ENCODE data around the gene CAMK2G.

The CAMK2G gene

DNA sequence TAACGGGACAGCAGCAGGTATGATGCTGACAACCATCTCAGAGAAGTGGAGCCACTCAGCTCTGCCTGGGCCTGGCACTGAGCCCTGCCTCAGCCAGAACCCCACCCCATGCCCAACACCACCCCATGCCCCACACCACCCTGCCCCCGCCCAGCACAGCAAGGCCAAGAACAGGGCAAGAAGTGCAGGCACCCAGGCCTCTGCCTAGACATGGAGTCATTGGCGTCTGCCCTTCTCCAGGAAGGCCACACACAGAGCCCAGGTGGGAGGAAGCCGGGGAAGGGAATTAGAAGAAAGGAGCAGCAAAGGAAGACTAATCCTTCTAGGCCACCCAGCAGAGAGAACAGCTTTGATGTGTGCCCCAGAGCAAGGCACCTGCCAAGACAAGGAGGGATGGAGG lies 18.9 kb downstream of the CAMK2G start:
- Mint-ChIP-seq H3K27ac (peak overlapping the region; percentile 8), H3K4me3 (no peak overlapping the region), H3K9me3 (no peaks in the 10 kb centered on the region), H3K4me1 (ENCODE audit: low read depth) (peaks cover 56% of the 10 kb centered on the region), H3K27me3 (no peaks in the 10 kb centered on the region), H3K36me3 (ENCODE audit: low read depth) (peaks cover 82% of the 10 kb centered on the region)
- no peak for DNase-seq

DNA sequence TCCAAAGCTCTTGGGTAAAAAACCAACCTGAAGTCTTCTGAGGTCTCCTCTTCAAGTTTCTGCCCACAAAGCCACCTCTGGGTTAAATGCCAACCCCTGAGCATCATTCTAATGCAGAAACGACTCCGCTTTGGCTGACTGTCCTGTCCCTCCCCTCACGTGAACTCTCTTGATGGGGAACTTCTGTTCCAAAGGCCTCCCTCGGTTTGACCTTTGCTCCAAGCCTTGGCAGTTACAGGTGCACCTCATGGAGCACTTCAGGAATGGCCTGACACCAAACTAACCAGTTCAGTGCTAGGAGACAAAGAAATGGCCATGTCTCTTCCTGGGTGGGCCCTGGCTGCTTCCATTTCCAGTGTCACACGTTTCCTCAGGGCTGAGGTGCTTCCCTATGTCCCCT lies 20.0 kb downstream of the CAMK2G start:
- H3K4me1 Mint-ChIP-seq (ENCODE audit: low read depth), result peaks cover 49% of the 10 kb centered on the region
- no peak overlapping the region for H3K27ac Mint-ChIP-seq

DNA sequence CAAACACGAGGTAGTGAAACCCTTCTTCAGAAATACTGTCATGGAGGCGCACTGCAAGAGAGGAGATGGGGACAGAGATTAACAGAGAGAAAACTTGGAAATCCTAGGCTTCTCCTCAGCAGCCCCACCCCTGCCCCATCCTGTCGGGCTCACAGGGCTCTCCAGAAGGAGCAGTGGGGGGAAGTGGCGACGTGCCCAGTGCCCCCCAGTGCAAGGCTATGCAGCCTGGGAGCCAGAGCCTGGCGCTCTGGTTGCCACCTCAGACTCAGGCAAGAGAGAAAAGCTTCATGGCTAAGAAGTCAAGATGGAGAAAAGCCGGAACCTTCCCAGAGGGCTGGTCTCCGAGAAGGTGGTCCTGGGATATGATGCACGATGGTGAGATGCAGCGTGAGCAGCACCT lies 21.2 kb downstream of the CAMK2G start:
- H3K27me3 Mint-ChIP-seq, result no peaks in the 10 kb centered on the region

More for the DNA sequence above, 20.0 kb downstream of the CAMK2G start:
- Mint-ChIP-seq H3K9me3 (no peaks in the 10 kb centered on the region), H3K36me3 (ENCODE audit: low read depth) (peaks cover 78% of the 10 kb centered on the region), H3K4me3 (no peak overlapping the region), H3K27me3 (no peaks in the 10 kb centered on the region)
- DNase-seq, result no peak

DNA sequence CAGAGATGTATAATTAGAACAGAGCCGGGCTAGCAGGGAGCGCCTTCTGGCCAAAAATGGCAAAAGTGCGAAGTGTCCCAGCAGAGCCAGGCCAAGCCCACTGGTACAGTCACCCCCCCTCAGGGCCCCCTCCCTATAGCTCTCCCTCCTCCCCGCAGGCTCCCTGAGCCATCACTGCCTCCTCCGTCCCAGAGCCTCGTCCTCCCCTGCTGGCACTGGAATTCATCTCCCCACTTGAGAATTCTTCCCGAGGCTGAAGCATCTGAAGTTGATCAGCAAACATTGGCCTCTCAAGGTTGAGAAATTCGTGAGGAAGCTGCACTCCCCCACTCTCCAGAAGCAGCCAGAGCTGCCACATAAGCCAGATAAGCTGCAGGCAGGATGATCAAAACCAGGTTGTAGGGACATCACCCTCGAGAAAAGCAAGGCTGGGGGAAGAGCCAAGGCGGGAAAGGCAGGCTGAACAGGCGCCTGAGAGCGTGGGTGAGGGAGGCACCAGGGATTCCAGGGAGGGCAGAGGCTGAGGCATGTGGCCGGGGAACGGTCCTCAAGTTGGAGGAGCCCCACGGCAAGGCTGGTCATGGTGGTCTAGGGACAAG lies 23.4 kb downstream of the CAMK2G start:
- no peaks in the 10 kb centered on the region for H3K27me3 Mint-ChIP-seq
- peaks cover 21% of the 10 kb centered on the region for H3K4me1 Mint-ChIP-seq (ENCODE audit: low read depth)
- H3K4me3 Mint-ChIP-seq, result no peak overlapping the region
- H3K27ac Mint-ChIP-seq, result no peak overlapping the region
- no peaks in the 10 kb centered on the region for H3K9me3 Mint-ChIP-seq
- DNase-seq, result no peak
- peaks cover 83% of the 10 kb centered on the region for H3K36me3 Mint-ChIP-seq (ENCODE audit: low read depth)

More for the DNA sequence above, 21.2 kb downstream of the CAMK2G start:
- H3K4me1 Mint-ChIP-seq (ENCODE audit: low read depth), result peaks cover 43% of the 10 kb centered on the region
- H3K4me3 Mint-ChIP-seq, result no peak overlapping the region
- H3K27ac Mint-ChIP-seq, result no peak overlapping the region
- DNase-seq, result no peak
- no peaks in the 10 kb centered on the region for H3K9me3 Mint-ChIP-seq
- H3K36me3 Mint-ChIP-seq (ENCODE audit: low read depth), result peaks cover 80% of the 10 kb centered on the region

DNA sequence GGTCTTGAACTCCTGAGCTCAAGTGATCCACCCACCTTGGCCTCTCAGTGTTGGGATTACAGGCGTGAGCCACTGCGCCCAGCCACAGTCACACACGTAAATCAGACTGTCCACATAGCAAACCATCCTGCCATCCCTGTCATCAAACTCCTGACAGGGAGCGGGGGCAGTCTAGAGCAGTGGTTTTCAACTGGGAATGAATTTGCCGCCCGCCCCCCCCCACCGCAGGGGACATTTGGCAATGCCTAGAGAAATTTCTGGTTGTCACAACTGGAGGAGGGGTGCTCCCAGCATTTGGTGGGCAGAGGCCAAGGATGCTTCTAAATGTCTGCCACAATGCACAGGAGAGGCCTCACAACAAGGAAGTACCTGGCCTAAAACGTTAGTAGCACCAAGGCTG lies 24.1 kb downstream of the CAMK2G start:
- no peak for DNase-seq
- H3K9me3 Mint-ChIP-seq, result no peaks in the 10 kb centered on the region
- no peaks in the 10 kb centered on the region for H3K27me3 Mint-ChIP-seq
- peaks cover 17% of the 10 kb centered on the region for H3K4me1 Mint-ChIP-seq (ENCODE audit: low read depth)
- no peak overlapping the region for H3K27ac Mint-ChIP-seq
- H3K36me3 Mint-ChIP-seq (ENCODE audit: low read depth), result peaks cover 84% of the 10 kb centered on the region
- H3K4me3 Mint-ChIP-seq, result no peak overlapping the region

DNA sequence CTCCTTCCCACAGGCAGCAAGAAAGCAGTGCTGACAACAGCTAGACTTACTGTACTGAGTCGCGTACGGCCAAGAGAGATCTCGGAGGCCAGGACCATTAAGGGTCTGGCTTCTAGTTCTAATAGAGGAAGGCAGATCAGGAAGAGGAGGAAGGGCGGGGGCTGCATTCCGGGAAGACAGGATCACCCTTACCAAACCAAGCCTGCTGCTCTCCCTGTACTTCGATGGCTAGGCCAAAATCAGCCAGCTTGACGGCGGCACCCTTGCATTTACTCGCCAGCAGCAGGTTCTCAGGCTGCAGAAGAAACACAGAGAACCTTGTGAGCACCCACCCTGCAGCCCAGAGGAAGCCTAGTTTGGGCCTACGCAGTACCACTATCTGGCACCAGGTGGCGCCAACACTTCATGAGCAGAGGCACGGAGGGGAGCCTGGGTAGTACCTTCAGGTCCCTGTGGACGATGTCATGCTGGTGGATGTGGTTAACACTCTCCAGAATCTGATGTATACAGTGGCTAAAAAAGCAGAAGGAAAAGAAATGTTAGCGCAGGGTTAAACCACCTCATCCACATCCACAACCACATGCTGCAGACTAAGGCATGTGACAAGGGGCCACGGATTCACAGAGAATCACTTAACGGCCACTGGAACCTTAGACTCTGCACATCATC lies 25.4 kb downstream of the CAMK2G start:
- H3K4me3 Mint-ChIP-seq, result peak overlapping the region; percentile 2
- no peaks in the 10 kb centered on the region for H3K9me3 Mint-ChIP-seq
- peak; percentile 97 for DNase-seq
- peaks cover 9% of the 10 kb centered on the region for H3K4me1 Mint-ChIP-seq (ENCODE audit: low read depth)
- peak overlapping the region; percentile 69 for H3K27ac Mint-ChIP-seq
- H3K27me3 Mint-ChIP-seq, result no peaks in the 10 kb centered on the region
- peaks cover 85% of the 10 kb centered on the region for H3K36me3 Mint-ChIP-seq (ENCODE audit: low read depth)

DNA sequence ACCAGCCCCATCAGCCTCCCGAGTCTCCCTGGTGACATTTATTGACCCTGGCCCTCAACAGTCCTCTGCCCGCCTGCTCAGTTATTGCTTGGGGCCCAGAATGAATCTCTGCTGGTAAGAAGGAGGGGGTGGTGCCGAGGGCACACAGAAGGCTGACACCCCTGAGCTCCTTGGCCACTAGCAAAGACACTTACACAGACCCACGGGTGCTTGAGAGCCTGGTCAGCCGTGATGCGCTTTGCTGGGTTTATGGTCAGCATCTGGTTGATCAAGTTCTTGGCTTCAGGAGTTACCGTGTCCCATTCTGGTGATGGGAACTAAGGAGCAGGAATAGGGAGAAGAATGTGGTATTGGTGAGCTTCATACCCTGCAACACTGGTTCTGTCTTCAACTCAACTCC lies 27.3 kb downstream of the CAMK2G start:
- Mint-ChIP-seq H3K27ac (no peak overlapping the region), H3K36me3 (ENCODE audit: low read depth) (peaks cover 87% of the 10 kb centered on the region), H3K27me3 (no peaks in the 10 kb centered on the region), H3K4me1 (ENCODE audit: low read depth) (peaks cover 9% of the 10 kb centered on the region), H3K4me3 (no peak overlapping the region), H3K9me3 (no peaks in the 10 kb centered on the region)
- no peak for DNase-seq

DNA sequence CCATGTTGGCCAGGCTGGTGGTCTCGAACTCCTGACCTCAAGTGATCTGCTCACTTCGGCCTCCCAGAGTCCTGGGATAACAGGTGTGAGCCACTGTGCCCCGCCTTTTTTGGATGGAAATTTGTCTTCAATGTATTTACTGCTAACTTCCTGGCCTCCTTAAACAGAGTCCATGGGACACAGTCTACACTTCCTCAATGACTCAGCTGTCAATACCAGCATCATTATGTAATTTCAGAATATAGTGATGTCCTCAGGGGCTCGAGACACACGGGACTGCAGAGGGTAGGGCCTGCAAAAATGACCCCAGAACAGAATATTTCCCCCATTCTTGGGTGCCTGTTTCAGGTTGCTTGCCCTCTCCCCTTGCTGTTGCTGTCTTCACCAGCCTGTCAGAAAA lies 31.1 kb downstream of the CAMK2G start:
- Mint-ChIP-seq H3K4me3 (no peak overlapping the region), H3K27me3 (no peaks in the 10 kb centered on the region), H3K36me3 (ENCODE audit: low read depth) (peaks cover 83% of the 10 kb centered on the region), H3K4me1 (ENCODE audit: low read depth) (no peaks in the 10 kb centered on the region), H3K27ac (no peak overlapping the region), H3K9me3 (no peaks in the 10 kb centered on the region)
- no peak for DNase-seq

DNA sequence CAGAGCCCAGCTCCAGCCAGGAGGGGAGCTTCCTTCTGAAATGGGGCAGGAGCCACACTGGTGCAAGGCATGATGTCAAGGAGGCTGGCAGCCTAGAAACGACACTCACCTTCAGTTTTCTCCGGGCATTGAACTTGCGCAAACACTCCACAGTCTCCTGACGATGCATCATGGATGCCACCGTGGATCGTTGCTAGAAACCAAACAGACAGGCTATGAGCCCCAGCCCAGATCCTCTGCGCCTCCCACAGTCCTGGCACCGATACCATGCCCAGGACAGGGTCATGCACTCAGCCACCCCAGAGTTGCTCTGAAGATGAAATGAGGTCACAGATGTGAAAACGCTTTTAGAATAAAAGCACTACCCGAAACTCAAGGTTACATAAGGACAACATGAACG lies 32.0 kb downstream of the CAMK2G start:
- no peak overlapping the region for H3K27ac Mint-ChIP-seq
- no peaks in the 10 kb centered on the region for H3K27me3 Mint-ChIP-seq

DNA sequence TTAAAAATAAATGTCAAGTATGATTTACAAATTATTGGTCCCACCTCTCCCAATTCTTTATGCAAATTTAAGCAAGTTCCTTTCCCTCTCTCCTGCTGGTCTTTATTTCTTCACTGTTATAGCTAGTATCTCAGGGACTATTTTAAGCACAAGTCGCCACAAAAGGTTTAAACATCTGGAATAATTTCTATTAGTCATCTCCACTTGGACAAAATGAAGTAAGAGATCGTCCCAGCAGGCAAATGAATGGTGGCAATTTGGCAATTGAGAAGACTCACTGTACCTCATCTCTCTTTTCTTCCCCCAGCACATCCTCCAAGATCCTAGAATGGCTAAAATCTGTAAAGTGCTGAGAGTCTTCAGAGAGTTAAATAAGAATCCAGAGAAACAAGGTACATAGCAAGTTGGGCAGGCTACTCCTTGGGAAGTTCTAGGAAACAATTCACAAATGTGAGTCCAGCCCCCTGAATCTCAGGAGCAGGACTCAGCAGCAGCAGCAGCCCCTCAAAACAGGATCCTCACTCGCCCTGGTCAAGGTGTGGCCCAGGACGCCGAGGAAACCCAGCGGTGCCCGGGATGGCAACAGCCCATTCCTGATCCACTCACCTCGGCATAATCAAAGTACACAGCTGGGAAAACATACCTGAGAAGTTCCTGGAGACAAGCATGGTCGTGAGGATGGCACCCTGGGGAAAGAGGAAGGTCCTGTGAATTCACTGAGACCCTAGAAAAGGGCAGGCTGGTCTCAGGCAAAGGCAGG lies 32.6 kb downstream of the CAMK2G start:
- DNase-seq, result no peak
- H3K9me3 Mint-ChIP-seq, result no peaks in the 10 kb centered on the region
- H3K36me3 Mint-ChIP-seq (ENCODE audit: low read depth), result peaks cover 82% of the 10 kb centered on the region
- H3K4me3 Mint-ChIP-seq, result no peak overlapping the region
- H3K4me1 Mint-ChIP-seq (ENCODE audit: low read depth), result no peaks in the 10 kb centered on the region
- no peak overlapping the region for H3K27ac Mint-ChIP-seq
- no peaks in the 10 kb centered on the region for H3K27me3 Mint-ChIP-seq

More for the DNA sequence above, 32.0 kb downstream of the CAMK2G start:
- no peak for DNase-seq
- no peaks in the 10 kb centered on the region for H3K4me1 Mint-ChIP-seq (ENCODE audit: low read depth)
- H3K4me3 Mint-ChIP-seq, result no peak overlapping the region
- peaks cover 82% of the 10 kb centered on the region for H3K36me3 Mint-ChIP-seq (ENCODE audit: low read depth)
- no peaks in the 10 kb centered on the region for H3K9me3 Mint-ChIP-seq

DNA sequence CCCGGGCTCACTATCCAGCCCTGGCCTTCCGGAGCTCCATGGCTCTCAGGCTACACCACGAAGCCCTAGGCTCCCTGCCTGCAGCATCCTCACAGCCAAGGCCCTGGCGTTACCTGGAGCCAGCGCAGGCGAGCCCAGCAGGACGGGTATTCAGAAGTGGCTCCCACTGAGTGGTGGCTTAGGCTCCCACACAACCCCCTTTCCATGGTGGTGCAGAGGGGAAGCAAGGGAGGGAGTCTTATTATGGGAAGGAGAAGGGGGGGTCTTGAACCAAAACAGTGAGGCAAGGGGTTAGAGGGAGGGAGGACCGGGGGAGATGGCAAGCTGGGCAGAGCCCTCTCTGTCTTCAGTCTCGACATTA lies 33.3 kb downstream of the CAMK2G start:
- Mint-ChIP-seq H3K27me3 (no peaks in the 10 kb centered on the region), H3K9me3 (no peaks in the 10 kb centered on the region), H3K27ac (no peak overlapping the region), H3K4me3 (no peak overlapping the region), H3K36me3 (ENCODE audit: low read depth) (peaks cover 80% of the 10 kb centered on the region), H3K4me1 (ENCODE audit: low read depth) (no peaks in the 10 kb centered on the region)
- DNase-seq, result no peak

DNA sequence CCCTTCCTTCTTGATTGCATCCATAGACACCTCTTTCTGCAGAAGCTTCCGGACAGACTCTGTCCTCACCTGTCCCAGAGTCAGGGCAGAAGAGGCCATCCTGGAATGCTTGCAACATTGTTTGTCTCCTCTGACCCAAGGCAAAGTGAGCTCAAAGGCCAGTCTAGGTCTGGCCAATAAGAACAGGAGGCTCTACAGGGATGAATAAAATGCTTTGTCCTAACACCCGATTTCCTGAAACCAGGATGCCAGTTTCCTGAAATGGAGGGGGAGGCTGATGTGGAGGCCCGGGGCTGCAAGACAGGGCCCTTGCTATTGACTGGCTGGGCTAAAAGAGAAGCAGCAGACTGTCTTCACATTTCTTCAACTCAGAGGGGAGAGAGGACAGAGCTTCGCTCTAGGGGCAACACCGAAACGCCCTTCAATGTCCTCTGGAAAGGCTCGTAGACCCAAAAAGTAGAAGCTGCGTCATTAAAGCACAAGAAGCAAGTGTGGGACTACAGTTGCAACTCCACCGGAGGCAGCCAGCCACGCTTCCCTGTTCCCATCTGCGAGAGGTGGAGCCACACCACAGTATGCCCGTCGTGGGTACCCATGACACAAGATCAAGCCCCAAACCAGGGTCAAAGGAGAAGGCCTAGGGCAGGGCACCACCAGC lies 33.8 kb downstream of the CAMK2G start:
- DNase-seq, result no peak
- H3K27me3 Mint-ChIP-seq, result no peaks in the 10 kb centered on the region
- no peak overlapping the region for H3K4me3 Mint-ChIP-seq
- H3K27ac Mint-ChIP-seq, result peak overlapping the region; percentile 28
- H3K9me3 Mint-ChIP-seq, result no peaks in the 10 kb centered on the region
- no peaks in the 10 kb centered on the region for H3K4me1 Mint-ChIP-seq (ENCODE audit: low read depth)
- peaks cover 80% of the 10 kb centered on the region for H3K36me3 Mint-ChIP-seq (ENCODE audit: low read depth)

DNA sequence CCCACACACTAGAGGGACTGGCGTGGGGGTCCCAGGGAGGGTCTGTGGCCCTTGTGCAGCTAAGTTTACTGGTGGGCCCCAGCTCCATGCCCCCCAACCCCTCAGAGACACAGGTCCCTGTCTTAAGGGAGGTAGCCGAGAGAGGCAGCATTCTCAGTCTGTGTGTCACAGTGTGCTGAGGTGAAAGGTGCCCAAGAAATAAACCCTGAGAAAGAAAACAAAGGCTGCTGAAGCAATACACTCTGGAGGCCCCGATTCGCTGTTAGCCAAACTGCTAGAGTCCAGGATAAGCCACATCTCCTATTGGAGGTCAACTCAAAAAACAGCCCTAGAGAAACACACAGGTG lies 34.3 kb downstream of the CAMK2G start:
- DNase-seq, result no peak
- H3K9me3 Mint-ChIP-seq, result no peaks in the 10 kb centered on the region

DNA sequence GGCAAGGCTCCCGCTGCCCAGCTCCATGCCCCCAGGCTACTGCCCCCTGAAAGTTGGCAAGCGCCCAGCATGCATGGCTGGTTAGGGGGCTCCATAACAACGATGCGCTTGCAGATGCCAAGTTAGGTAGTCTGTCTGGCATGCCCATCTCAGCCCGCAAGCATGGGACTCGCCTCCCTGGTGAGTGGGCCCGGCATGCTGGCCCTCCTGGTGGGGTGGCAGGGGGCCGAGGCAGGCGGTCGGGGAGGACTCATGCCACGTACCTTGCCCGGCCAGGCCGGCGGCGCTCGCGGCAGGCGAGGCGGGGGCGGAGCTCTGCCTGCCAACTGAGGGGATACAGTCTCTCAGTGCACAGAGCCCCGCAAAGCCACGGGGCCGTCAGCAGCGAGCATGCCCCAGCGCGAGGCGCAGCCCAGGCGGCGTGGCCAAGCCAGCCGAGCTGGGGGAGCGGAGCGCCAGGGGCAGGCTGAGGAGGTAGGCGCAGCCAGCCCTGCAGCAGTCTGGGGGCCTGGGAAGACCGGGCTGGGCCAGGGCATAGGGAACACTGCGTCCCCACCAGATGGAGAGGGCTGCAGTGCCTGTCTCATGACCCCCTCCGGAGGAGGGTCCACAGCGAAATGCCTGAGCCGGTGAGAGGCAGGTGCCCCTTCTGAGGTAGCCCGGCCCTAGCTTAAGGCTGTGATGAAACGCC lies 34.9 kb downstream of the CAMK2G start:
- Mint-ChIP-seq H3K27ac (no peak overlapping the region), H3K36me3 (ENCODE audit: low read depth) (peaks cover 82% of the 10 kb centered on the region), H3K4me1 (ENCODE audit: low read depth) (no peaks in the 10 kb centered on the region)

More for the DNA sequence above, 34.3 kb downstream of the CAMK2G start:
- Mint-ChIP-seq H3K4me3 (no peak overlapping the region), H3K27ac (peak overlapping the region; percentile 28), H3K4me1 (ENCODE audit: low read depth) (no peaks in the 10 kb centered on the region), H3K27me3 (no peaks in the 10 kb centered on the region), H3K36me3 (ENCODE audit: low read depth) (peaks cover 81% of the 10 kb centered on the region)

More for the DNA sequence above, 34.9 kb downstream of the CAMK2G start:
- H3K9me3 Mint-ChIP-seq, result no peaks in the 10 kb centered on the region
- no peak for DNase-seq
- H3K27me3 Mint-ChIP-seq, result no peaks in the 10 kb centered on the region
- H3K4me3 Mint-ChIP-seq, result no peak overlapping the region
